Hematopoietic multipotent progenitor cell treated with erythropoietin and hydrocortisone succinate and interleukin-3 and kit ligand, for 15 days (in vitro differentiated cells): ENCODE data around the gene ZNF593OS.

Experiments
- DNase-seq: peaks from one replicate; pipeline ENCODE4 v3.0.0-alpha.2; 2015; ENCODE audit warnings: low spot score

Gene ZNF593OS

DNA sequence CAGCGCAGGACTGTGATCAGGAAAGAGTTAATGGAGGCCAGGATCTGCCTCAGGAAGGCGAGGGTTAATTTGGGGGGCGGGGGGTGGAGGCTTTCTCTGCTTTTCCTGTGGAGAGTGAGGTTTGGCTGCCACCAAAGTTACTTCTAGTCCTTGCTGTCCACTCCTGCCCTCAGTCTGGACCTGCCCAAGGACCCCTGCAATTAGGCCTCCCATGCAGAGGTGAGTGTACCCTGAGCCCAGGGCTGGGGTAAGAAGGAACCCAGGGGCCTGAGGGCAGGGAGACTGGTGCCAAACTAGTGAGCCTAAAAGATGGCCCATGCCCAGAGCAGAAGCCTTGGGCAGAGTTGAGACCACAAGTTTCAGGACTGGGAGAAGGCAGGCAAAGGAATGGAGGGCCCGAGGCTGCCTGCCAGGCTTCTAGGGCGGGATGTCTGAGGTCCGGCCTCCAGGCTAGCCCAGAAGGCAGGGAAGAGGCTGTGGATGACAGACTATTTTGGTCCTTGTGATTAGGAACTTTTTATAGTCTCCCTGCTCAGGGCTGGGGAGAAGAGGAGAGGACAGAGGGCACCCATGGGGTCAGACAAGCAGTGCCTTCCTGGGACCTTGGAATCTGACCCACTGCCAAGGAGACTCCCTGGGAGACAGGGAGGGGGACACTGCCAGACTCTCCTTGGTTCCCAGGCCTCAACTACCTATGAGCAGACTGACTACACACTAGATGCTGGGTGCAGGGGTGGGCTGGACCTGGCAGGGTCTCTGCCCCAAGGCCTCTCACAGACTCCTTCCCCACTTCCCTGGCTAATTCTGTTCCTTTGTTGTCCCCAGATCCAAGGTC lies 12.5 kb downstream of the ZNF593OS start, which contains the start of gene FAM110D:
FAM110D (plus strand) TSS at position 172 of the 835 bp plus-strand sequence. CDS start 2,213 bp downstream, outside the sequence.
- DNase-seq = no peak

DNA sequence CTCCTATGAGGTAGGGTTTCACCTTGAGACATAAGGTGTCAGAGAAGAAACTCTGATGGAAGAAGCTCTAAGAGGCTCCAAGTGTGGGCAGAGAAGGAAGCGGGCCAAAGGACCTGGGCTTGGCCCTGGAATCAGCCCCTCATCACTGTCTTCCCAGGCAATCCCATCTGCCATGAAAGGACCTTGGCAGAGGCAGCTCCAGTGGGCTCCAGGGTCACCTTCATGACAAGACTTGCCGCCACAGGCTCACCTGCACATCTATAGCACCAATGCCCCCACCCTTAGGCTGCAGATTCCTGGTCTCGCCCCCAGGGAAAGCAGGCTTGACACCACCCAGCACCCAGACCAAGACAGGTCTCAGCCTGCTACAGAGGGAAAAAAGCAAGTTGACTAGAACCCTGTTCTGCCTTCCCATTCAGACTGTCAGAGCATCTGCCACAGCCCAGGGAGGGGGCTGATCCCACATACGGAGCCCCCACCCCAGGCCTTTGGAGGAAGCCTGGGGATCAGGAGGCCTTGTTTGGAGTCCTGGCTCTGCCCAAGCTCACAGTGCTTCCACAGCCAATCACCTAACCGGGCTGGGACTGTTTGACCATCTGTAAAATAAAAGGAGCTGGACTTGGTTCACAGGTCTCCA lies 13.2 kb downstream of the ZNF593OS start:
- no peak for DNase-seq

DNA sequence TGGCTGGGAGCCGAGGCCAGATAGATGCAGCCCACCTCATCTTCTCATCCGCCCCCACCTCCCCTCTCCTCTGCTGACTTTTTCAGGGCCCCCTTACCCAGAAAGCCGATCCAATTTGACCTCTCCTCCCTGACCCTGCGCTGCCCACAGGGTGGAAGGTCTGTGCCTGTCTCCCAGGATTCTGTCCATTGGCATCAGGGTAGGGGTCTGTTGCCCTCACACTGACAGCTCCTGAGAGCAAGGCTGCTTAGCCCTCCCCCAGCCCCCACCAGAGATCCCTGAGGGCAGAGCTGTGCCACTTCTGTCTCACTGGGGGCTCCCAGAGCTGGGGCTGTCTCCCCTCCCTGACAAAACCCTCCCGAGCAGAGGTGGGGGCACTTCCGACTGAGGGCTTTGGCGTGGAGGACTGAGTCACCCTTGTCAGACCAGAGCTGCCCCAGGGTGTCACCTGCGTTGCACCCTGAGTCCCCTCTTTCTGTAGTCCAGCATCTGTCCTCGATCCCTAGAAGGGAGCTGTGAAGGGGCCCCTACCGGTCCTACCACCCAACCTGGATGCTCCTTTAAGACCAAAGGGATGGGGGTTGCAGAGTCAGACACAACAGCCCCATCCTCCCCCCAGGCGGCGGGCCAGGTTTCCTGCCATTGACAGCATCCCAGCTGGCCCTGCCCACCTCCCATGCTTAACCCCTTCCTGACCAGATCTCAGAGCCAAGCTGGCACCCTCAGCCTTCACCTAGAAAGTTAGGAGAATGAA lies 15.2 kb downstream of the ZNF593OS start:
- DNase-seq = no peak

DNA sequence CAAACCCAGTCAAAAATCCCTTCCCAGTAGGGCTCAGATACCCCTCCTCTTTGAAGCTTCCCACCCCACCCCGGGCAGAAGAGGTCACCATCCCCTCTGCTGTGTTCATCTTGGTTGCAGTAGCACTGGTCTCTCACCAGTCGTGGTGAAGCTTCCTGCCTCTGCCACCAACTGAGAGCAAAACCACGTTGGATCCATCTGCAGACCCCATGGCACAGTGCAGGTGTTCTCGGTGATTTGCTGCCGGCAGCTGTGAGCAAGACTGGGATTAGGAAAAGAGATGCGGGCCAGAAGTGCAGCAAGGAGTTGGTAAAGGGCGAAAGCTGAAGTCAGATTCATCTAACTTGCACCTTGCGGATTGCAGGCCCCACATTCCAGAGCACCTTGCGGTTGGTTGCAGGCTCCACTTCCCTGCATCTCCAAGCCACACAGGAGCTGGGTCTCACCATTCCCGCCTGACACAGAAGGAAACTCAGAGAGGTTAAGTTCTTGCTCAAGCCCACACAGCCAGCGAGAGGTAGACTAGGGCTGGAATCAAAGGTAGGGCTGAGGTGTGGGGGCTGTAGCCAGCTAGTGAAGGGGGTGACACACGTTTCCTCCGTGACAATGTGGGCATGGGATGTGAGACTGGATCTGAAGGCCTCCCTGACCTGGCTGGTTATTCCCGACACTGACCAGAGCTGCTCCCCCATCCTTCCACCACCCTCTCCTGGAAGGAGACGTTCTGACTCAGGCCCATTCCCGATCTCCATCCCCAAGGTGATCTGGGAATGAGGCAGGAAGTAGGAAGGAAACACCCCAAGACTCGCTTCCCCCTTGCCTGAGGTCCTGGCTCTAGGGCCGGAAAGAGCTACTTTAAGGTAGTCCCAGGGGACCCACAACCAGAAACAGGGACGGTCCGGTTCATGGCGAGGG lies 16.0 kb downstream of the ZNF593OS start:
- DNase-seq = no peak

DNA sequence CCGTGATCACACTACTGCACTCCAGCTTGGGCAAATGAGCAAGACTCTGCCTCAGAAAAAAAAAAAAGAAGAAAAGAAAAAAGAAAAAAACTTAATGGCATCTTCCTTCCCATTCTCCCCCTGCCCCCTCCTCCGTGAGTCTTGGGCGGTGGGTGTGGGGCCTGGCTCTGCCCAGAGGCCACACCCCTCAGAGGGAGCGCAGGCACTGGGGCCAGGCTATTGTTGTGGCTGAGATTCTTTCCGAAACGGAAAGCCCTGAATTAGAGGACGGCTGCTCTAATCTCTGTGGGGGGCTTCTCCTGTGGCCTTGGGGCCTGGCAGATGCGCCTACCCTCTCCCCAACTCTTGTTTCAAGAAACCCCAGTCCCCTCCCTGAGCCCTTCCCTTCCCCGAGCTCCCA lies 16.9 kb downstream of the ZNF593OS start:
- DNase-seq = no peak

DNA sequence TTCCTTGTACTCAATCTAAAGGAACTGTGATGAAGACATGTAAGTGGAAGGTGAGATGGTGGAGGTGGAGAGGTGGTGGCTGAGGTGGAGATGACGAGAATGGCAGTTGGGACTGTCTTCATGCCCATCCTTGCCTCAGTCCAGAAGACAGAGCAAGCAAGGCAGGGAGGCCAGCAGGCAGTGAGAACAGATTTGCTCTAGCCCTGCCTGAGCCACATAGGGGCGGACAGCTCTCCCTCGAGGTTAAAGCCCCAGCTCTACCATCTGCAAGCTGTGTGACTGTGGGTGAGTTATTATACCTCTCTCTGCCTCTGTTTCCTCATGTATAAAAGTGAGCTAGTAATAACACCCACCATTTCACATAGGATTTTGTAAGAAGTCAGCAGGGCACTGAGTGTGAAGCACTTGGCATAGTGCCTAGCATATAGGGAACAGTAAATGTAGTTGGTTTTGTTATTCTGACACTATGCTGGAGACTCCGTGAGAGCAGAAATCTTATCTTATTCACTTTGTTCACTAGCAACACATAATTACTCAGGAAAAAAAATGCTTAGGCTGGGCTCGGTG lies 17.6 kb downstream of the ZNF593OS start:
- DNase-seq = no peak

DNA sequence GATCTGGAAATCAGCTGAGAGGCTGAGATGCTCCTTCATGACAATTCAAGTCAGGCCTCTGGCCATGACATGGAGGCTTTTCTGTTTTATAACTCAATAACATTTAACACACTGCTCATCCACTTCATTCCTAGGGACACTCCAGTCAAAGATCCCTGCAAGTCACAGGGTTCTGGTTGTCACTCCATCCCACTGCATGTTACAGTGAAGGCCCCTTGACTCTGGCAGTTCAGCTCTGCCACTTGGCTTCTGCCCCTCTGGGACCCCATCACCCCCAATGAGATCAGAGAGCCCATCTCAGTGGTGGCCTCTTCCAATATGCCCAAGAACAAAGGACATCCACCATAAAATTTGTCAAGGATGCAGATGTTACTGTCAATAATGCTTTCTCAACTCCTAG lies 22.7 kb downstream of the ZNF593OS start:
- DNase-seq = no peak

DNA sequence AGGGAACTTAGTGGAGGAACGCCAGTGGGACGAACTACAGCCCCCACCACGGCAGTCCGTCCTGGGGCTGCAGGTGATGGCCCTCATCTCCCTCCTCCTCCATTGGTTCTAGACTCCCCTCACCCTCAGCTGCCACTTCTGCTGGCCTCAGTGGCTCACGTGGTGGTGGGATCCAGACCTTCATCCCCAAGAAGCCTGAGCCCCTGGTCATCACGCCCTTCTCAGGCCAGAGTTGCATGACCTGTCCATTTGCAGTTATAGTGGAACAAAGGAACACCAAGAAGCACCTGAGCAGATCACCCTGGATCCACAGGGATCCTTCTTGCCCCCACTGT lies 25.7 kb downstream of the ZNF593OS start:
- DNase-seq = no peak

DNA sequence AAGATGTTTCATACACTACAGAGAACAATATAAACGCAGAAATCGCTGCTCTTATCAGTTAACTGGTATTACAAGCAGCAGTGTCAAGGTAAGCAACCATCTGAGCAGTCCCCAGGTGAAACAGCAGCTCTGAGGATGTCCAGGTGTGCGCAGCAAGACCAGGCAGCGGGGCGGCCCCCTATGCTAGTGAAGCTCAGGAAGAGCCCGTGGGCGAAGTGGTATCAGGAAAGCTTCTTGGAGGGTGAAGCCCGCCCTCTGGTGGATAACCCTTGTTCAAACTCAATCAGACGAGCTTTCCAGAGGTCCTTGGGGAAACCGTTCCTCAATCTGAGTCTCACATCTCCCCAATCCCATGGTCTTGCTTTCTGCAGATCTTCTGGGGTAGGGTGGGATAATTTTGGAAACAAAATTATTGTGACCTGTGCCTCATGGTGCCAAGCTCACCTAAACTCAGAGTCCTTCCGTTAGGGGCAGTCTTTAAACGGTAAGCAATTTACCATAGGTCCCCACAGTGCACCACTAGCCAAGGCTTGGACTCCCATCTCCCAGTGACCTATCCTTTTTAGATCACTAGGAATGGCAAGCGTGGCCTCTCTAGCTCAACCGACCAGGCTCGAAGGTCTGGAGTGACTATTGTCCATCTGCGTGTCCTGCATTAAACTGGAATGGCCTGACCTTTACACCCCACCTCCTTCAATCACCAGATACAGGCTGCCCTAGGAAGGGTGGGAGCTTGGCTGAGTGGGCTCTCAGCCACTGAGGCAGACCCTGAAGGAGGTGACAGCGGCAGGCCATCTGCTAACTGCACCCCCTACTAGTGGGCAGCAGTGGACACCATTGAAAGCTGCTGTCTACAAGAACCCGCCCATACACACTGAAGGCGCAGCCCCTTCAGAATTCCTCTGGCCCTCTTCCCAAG lies 26.3 kb downstream of the ZNF593OS start:
- DNase-seq = peak; percentile 89

DNA sequence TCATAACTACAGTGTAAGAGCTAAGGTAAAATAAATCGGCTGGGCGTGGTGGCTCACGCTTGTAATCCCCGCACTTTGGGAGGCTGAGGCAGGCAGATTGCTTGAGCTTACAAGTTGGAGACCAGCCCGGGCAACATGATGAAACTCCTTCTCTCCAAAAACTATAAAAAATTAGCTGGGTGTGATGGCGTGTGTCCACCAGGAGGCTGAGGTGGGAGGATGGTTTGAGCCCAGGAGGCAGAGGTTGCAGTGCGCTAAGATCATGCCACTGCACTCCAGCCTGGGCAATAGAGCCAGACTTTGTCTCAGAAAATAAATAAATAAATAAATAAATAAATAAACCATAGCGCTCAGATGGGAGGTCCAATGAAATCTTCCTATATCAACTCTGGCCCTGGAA lies 29.5 kb downstream of the ZNF593OS start:
- DNase-seq = no peak

DNA sequence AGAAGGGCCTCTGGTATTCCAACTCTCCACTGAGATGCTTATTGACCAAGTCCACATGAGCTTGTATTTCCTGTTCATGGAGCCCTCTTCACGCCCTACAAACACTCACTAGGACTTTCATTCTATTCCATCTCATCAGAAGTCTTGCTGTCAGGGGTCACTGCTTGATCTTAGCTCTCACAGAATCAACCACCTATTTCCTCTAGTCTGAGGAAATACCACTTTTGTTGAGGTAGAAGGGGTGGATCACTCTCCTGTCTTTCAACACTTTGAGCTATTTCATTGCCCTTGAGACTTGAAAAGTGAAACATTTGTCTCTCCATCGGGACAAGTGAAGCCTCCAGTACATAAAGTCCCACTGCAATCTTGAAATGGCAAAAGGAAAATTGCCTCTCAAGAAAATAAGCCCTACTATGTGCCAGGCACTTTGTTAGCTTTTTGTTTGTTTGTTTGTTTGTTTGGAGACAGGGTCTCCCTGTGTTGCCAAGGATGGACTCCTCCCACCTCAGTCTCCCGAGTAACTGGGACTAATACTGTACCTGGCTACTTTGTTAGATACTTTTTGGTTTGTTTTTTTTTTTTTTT lies 32.6 kb downstream of the ZNF593OS start:
- no peak for DNase-seq

DNA sequence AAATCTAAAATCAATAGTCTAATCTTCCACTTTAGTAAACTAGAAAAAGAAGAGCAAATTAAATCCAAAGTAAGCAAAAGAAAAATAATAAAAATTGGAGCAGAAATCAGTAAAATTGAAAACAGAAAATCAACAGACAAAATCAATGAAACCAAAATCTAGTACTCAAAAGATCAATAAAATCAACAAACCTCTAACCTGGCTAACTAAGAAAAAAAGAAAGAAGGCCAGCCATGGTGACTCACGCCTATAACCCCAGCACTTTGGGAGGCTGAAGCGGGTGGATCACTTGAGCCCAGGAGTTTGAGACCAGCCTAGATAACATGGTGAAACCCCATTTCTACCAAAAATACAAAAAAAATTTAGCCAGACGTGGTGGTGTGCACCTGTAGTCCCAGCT lies 37.2 kb downstream of the ZNF593OS start:
- no peak for DNase-seq

DNA sequence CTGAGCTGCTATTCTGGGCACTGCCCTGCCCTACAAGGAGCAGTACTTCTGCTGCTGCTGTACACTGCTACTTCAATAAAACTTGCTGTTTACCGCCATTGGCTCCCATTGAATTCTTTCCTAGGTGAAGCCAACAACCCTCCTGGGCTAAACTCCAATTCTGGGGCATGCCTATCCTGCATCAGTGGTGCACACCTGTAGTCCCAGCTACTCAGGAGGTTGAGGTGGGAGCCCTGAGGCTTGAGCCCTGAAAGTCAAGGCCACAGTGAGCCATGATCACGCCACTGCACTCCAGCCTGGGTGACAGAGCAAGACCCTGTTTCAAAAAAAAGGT lies 38.8 kb downstream of the ZNF593OS start:
- DNase-seq = no peak

DNA sequence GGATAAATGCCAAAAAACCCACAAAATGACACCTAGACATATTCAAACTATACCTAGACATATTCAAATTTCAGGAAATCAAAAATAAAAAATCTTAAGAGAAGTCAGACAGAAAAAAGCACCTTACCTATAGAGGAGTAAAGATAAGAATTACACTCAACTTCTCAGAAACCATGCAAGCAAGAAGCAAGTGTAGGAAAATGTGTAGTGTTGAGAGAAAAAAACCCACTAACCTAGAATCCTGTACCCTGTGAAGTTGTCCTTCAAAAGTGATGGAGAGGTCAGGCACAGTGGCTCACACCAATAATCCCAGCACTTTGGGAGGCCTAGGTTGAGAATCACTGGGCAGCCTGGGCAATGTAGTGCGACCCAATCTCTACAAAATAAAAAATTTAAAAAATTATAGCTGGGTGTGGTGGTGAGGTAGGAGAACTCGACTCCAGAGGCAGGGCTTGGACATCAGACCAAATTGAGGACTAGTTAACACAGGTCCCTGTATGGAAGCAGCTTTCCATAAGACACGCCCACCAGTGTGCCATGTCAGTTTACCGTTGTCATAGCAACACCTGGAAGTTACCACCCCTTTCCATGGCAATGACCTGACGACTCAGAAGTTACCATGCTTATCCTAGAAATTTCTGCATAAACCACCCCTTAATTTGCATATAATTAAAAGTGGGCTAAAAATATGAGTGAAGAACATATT lies 39.4 kb downstream of the ZNF593OS start:
- DNase-seq = peak; percentile 58

DNA sequence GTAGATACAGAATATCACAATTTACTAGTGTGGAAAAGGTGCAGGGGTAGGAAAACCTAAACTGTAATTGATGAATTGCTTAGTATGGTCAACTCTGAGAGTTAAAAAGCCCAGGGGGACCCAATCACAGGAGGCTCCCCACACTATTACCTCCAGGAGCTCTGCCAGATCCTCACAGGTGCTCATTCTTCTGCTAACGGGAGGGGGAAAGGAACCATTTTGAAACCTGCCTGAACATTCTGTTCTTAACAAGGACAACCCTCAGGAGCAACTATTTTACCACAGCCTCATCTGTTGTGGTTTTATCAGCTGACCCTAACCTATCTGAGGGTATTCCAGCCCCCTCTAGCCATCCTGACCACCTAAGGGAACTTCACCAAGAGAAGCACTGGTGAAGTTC lies 40.9 kb downstream of the ZNF593OS start:
- no peak for DNase-seq

DNA sequence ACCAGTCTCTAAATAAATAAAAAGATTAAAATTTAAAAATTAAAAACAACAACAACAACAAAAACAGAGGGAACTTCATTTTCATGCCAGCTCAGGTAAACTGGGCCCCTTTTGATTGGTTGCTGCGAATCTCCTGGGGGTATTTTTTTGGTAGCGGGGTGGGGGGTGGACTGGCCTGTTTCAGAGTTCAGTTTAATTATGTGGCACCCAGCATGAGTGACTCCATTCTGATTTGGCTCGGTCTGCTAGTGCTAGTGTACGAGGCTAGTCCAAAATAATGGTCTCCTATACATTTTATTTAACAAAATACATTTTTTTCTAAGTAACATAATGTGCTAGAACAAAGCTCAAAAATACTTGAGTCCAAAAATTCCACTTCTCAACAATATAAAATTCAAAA lies 41.9 kb downstream of the ZNF593OS start:
- DNase-seq = no peak

DNA sequence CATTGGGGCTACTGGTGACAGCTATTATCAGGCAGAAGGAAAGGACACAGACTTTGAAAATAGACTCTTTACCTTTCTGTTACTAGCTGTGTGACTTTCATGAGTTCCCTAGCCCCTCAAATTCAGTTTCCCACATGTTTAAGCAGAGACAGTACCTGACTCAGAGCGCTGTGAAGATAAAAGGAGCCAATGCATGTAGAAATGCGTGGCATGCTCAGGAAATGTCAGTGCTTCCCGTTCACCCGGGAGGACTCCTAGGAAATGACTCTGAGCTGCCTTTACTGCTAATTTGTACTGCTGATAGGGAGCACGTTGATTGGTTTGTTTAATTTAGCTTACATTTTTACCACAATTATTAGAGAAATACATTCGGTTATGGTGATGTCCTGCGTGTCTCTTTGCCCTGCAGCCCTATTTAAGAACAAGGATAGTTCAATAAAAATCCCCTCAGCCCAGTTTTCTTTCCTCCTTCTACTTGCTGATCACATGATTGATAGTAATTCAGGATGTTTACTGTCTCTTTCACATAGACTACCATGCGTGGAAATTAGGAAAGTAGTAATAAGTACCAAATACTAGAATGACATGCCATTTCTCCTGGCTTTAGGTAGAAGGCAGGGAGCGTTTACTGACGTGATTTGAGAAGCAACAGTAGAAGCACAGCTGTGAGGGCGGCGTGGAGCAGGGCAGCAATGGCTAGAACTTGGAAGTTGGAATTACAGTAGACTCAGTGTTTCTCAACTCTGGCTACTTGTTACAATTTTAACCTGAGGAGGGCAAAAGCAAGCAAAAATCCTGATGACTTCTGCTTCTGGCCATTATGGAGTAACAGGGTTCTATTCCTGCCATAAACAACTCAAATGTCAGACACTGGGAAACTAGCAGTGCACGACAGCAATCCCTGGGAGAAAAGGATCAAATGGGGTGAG lies 44.1 kb downstream of the ZNF593OS start:
- DNase-seq = peak; percentile 62

DNA sequence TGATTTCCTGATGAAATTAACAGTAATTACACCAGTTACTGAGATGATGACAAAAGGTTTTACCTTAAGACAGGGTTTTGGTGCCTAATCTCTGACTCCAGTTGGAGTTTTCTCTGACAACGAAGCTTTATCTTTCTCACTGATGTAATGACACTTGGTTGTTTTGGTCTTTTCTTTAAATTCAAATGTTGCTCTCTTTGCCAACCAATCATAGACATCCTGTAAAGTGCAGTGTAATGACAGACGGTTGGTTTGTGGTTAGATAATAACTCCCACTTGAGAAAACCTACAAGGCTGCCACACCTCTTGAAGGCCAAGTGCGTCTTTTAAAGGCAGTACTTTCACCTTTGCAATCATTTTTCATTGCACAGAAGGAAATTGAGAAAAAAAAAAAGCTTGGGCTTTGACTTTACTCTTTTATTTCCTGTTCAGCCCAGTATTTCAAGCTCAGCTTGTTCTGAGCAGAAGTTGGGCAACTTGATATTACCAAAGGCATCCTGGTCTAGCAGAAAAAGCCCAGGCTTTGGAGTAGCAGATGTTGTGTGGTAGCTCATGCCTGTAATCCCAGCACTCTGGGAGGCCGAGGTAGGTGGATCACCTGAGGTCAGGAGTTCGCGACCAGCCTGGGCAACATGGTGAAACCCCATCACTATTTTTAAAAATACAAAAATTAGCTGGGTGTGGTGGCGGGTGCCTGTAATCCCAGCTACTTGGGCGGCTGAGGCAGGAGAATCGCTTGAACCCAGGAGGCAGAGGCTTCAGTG lies 45.1 kb downstream of the ZNF593OS start:
- peak; percentile 95 for DNase-seq
